ENCODE measurements around the gene LRIG2.
"Not testable (repeated sequence)": the region's sequence is repeated elsewhere in the genome, so short reads cannot be mapped to it uniquely, and the experiment has no call there.

LRIG2 gene

DNA sequence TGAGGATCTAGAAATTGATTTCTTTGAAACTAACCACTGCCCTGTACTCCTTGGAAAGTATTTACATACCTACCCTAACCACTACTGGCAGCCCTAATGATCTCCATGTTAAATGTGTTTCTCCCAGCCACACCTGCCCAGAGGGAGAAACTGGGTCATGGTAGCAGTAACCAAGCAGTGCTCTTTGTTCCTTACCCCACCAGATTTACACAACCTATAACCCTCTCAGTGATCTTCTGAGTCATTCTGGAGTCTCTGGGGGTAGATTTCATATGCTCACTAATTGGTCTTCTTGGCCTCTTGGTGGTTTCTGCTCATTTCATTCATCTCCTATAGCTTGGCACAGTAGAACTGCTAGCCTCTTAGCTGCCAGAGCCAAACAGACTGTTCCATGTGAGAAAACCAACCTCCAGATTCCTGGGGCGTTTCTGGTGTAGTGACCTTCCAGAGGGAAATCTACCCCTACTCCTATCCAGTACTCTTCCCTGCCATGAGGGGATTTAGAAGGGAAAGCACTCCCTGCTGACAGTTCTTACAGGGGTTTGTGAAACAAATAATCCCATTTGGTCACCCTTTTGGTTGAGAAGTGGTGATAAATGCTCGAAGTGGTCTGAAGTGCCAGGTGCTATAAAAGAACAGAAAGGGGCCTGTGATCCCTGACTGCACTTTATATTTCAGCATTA lies 36.2 kb upstream of the LRIG2 start:
- H3K4me3 ChIP-seq (ENCODE audit: control insufficient read depth, low read depth, low read length): no peak overlapping the region
- TF ChIP-seq, protein P1, sequence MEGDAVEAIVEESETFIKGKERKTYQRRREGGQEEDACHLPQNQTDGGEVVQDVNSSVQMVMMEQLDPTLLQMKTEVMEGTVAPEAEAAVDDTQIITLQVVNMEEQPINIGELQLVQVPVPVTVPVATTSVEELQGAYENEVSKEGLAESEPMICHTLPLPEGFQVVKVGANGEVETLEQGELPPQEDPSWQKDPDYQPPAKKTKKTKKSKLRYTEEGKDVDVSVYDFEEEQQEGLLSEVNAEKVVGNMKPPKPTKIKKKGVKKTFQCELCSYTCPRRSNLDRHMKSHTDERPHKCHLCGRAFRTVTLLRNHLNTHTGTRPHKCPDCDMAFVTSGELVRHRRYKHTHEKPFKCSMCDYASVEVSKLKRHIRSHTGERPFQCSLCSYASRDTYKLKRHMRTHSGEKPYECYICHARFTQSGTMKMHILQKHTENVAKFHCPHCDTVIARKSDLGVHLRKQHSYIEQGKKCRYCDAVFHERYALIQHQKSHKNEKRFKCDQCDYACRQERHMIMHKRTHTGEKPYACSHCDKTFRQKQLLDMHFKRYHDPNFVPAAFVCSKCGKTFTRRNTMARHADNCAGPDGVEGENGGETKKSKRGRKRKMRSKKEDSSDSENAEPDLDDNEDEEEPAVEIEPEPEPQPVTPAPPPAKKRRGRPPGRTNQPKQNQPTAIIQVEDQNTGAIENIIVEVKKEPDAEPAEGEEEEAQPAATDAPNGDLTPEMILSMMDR (conservative IDR thresholded peaks at IDR 0.05; ENCODE audit: control insufficient read depth, insufficient read depth, low read depth, low read length): no peak
- DNase-seq (ENCODE audit: low read depth): peak; percentile 75

DNA sequence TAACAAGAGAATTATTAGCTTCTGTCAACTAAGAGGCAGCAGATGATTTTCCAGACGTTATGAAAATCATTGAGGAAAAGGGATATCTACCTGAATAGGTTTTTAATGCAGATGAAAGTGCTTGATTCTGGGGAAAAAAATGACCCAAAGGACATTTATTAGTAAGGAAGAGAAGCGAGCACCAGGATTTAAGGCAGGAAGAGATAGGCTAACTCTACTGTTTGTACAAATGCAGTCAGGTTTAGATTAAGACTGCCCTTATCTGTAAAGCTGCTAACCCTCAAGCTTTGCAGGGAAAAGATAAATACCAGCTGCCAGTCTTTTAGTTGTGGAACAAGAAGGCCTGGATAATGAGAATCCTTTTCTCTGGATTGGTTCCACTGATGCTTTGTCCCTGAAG lies 33.0 kb upstream of the LRIG2 start:
- TF ChIP-seq, protein P1 (conservative IDR thresholded peaks at IDR 0.05; ENCODE audit: control insufficient read depth, insufficient read depth, low read depth, low read length): no peak
- no peak for DNase-seq (ENCODE audit: low read depth)
- H3K4me3 ChIP-seq (ENCODE audit: control insufficient read depth, low read depth, low read length): no peak overlapping the region

GRCh38 chr1:113040718-113041412 lies 32.1 kb upstream of the LRIG2 start:
- TF ChIP-seq, protein P1 (conservative IDR thresholded peaks at IDR 0.05; ENCODE audit: control insufficient read depth, insufficient read depth, low read depth, low read length): no peak
- no peak for DNase-seq (ENCODE audit: low read depth)
- H3K4me3 ChIP-seq (ENCODE audit: control insufficient read depth, low read depth, low read length): no peak overlapping the region

- no peak overlapping the region for H3K4me3 ChIP-seq (ENCODE audit: control insufficient read depth, low read depth, low read length)
- TF ChIP-seq, protein P1 (conservative IDR thresholded peaks at IDR 0.05; ENCODE audit: control insufficient read depth, insufficient read depth, low read depth, low read length): no peak
- no peak for DNase-seq (ENCODE audit: low read depth)
Measured at GRCh38 chr1:113041569-113042284, 31.3 kb upstream of the LRIG2 start.

- H3K4me3 ChIP-seq (ENCODE audit: control insufficient read depth, low read depth, low read length): no peak overlapping the region
- TF ChIP-seq, protein P1 (conservative IDR thresholded peaks at IDR 0.05; ENCODE audit: control insufficient read depth, insufficient read depth, low read depth, low read length): peak; percentile 60
- DNase-seq (ENCODE audit: low read depth): peak; percentile 91
Measured at GRCh38 chr1:113042285-113043143, 30.5 kb upstream of the LRIG2 start.

- not testable (repeated sequence) for DNase-seq (ENCODE audit: low read depth); H3K4me3 ChIP-seq (ENCODE audit: control insufficient read depth, low read depth, low read length)
Measured at GRCh38 chr1:113043144-113043488, 29.9 kb upstream of the LRIG2 start.

All from fibroblast of mammary gland (primary cell).